ENCODE measurements around the gene CDK14. TPM values are rescaled to one million over a fixed set of nuclear protein-coding genes. Genes with fewer than 3 reads are reported as not detected.

CDK14 gene
- polyA plus RNA-seq, 3 donors = 1.7 to 2.5 (median 2.1) TPM

GRCh38 chr7:91165006-91165845, 569.1 kb downstream of the CDK14 start:
- peak; percentile 40 to 58 (median 49) for DNase-seq
- H3K27ac ChIP-seq (ENCODE audit: low read depth in 1 of 2, low read length in 2 of 2) = peak overlapping the region; percentile 59 to 86
- H4K20me1 ChIP-seq (ENCODE audit: insufficient read depth, low read length) = no peaks in the 10 kb centered on the region
- H2AFZ ChIP-seq (ENCODE audit: insufficient read depth, low read depth, low read length, poor library complexity, severe bottlenecking) = peak overlapping the region; percentile 47
- TF ChIP-seq CTCF (IDR thresholded peaks at IDR 0.05) = no peak
- intact Hi-C loops (cut with micrococcal nuclease) = no loop called here
- Mint-ChIP-seq H3K36me3 (no peaks in the 10 kb centered on the region), H3K27ac (peak overlapping the region; percentile 82 to 93 (median 90)), H3K4me3 (peak overlapping the region; percentile 32 to 60), H3K4me1 (peaks cover 35% of the 10 kb centered on the region), H3K27me3 (ENCODE audit: low read depth in 3 of 3) (peaks cover 0 to 1% (median 0%) of the 10 kb centered on the region in 3 donors), H3K9me3 (peaks cover 0 to 2% (median 0%) of the 10 kb centered on the region in 7 donors)
- no peaks in the 10 kb centered on the region for H3K27me3 ChIP-seq (ENCODE audit: control insufficient read depth in 2 of 2, insufficient read depth in 2 of 2, low read length in 2 of 2)
- H3K9ac ChIP-seq (ENCODE audit: insufficient read depth, low read length, poor library complexity, severe bottlenecking) = peak overlapping the region; percentile 39
- H3K4me3 ChIP-seq (replicated peaks in 1 of 3; ENCODE audit: low read depth in 2 of 3, low read length in 3 of 3) = peak overlapping the region in 1 of 3 experiments; percentile 51
- H3K4me2 ChIP-seq (replicated peaks; ENCODE audit: extremely low read depth, low read length, poor library complexity, severe bottlenecking) = peak overlapping the region; percentile 62
- H3K4me1 ChIP-seq (ENCODE audit: control insufficient read depth in 1 of 2, insufficient read depth in 2 of 2, low read length in 2 of 2) = peaks cover 23 to 25% of the 10 kb centered on the region in 2 donors
- no CpG with 5 or more reads among the region's 9 CpGs for WGBS (ENCODE audit: insufficient coverage)
- no peaks in the 10 kb centered on the region for H3K36me3 ChIP-seq (replicated peaks in 1 of 2; ENCODE audit: control insufficient read depth in 1 of 2, insufficient read depth in 2 of 2, low read length in 2 of 2)
- H3K9me3 ChIP-seq (replicated peaks in 1 of 2; ENCODE audit: control insufficient read depth in 1 of 2, insufficient read depth in 1 of 2, low read length in 2 of 2) = no peaks in the 10 kb centered on the region
- no peaks in the 10 kb centered on the region for H3K79me2 ChIP-seq (ENCODE audit: insufficient read depth, low read length)

- WGBS (ENCODE audit: insufficient coverage) = no CpG with 5 or more reads among the region's 1 CpG
Measured at GRCh38 chr7:91165846-91166230, 569.7 kb downstream of the CDK14 start.

More at GRCh38 chr7:91165846-91166230, 569.7 kb downstream of the CDK14 start:
- no peak overlapping the region for H2AFZ ChIP-seq (ENCODE audit: insufficient read depth, low read depth, low read length, poor library complexity, severe bottlenecking)
- Mint-ChIP-seq H3K4me3 (no peak overlapping the region), H3K4me1 (peaks cover 35% of the 10 kb centered on the region), H3K27ac (peak overlapping the region in 3 of 7 donors; percentile 82 to 93 (median 90)), H3K9me3 (peaks cover 0 to 2% (median 0%) of the 10 kb centered on the region in 7 donors), H3K27me3 (ENCODE audit: low read depth in 3 of 3) (peaks cover 0 to 1% (median 0%) of the 10 kb centered on the region in 3 donors), H3K36me3 (no peaks in the 10 kb centered on the region)
- H3K4me2 ChIP-seq (replicated peaks; ENCODE audit: extremely low read depth, low read length, poor library complexity, severe bottlenecking) = no peak overlapping the region
- peaks cover 23 to 25% of the 10 kb centered on the region in 2 donors for H3K4me1 ChIP-seq (ENCODE audit: control insufficient read depth in 1 of 2, insufficient read depth in 2 of 2, low read length in 2 of 2)
- H3K79me2 ChIP-seq (ENCODE audit: insufficient read depth, low read length) = no peaks in the 10 kb centered on the region
- H3K9ac ChIP-seq (ENCODE audit: insufficient read depth, low read length, poor library complexity, severe bottlenecking) = no peak overlapping the region
- H3K27ac ChIP-seq (ENCODE audit: low read depth in 1 of 2, low read length in 2 of 2) = peak overlapping the region in 1 of 2 donors; percentile 86
- no peaks in the 10 kb centered on the region for H3K36me3 ChIP-seq (replicated peaks in 1 of 2; ENCODE audit: control insufficient read depth in 1 of 2, insufficient read depth in 2 of 2, low read length in 2 of 2)
- DNase-seq = no peak
- peak overlapping the region in 1 of 3 experiments; percentile 51 for H3K4me3 ChIP-seq (replicated peaks in 1 of 3; ENCODE audit: low read depth in 2 of 3, low read length in 3 of 3)
- no peaks in the 10 kb centered on the region for H3K27me3 ChIP-seq (ENCODE audit: control insufficient read depth in 2 of 2, insufficient read depth in 2 of 2, low read length in 2 of 2)
- H3K9me3 ChIP-seq (replicated peaks in 1 of 2; ENCODE audit: control insufficient read depth in 1 of 2, insufficient read depth in 1 of 2, low read length in 2 of 2) = no peaks in the 10 kb centered on the region
- intact Hi-C loops (cut with micrococcal nuclease) = no loop called here
- no peak for TF ChIP-seq CTCF (IDR thresholded peaks at IDR 0.05)
- no peaks in the 10 kb centered on the region for H4K20me1 ChIP-seq (ENCODE audit: insufficient read depth, low read length)
